Measurements from ENCODE around the gene PARN.

DNA sequence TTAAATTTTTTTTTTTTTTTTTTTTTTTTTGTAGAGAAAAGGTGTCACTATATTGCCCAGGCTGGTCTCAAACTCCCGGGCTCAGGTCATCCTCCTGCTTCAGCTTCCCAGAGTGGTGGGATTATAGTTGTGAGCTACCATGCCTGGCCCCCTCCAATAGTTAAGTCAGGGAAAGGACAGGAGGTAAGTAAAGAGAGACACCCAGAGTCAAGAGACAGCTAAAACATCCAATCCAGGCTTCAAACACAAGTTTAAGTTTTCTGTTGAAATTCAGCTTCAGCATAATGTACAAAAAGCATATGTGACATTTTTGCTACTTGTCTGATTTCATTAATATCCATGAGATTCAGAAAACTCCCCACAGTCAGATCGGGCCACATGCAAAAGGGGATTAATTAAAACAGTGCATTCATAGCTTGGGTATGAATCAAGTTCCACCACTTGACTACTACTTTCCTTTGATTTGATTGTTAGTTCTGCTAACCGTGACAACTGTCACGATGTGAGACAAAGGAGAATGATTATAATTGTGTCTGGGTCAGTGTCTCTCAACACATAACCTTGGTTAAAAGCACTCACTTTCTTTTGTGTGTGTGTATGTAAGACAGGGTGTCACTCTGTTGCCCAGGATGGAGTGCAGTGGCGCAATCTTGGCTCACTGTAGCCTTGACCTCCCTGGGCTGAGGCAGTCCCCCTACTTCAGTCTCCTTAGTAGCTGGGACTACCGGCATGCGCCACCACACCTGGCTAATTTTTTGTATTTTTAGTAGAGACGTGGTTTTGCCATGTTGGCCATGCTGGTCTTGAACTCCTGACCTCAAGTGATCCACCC lies 184.9 kb downstream of the PARN start:
- TF ChIP-seq POLR2A (IDR thresholded peaks at IDR 0.05) (no peak), CTCF (IDR thresholded peaks at IDR 0.05) (no peak)
